ENCODE data around the gene TMEM236.

DNA sequence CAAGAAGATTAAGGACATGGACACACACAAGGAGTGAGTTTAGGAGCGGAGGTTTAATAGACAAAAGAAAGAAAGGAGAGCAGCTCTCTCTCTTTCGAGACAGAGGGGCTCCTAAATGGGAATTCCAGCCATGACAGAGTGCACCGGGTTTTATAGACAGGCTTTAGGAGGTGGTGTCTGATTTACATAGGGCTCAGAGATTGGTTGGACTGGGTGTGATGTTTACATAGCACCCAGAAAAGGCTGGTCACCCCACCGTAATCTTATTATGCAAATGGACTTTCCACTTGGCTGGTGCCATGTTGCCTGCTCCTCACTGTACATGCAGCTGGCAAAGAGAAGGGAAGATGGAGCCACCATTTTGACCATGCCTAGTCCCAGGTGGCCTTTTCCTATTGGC, 28.7 kb downstream of the TMEM236 start:
- TF ChIP-seq, protein P1, sequence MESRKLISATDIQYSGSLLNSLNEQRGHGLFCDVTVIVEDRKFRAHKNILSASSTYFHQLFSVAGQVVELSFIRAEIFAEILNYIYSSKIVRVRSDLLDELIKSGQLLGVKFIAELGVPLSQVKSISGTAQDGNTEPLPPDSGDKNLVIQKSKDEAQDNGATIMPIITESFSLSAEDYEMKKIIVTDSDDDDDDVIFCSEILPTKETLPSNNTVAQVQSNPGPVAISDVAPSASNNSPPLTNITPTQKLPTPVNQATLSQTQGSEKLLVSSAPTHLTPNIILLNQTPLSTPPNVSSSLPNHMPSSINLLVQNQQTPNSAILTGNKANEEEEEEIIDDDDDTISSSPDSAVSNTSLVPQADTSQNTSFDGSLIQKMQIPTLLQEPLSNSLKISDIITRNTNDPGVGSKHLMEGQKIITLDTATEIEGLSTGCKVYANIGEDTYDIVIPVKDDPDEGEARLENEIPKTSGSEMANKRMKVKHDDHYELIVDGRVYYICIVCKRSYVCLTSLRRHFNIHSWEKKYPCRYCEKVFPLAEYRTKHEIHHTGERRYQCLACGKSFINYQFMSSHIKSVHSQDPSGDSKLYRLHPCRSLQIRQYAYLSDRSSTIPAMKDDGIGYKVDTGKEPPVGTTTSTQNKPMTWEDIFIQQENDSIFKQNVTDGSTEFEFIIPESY (IDR thresholded peaks at IDR 0.05; ENCODE audit: extremely low read depth, insufficient replicate concordance, low read length), result no peak
- TF ChIP-seq EZH2 (IDR thresholded peaks at IDR 0.05) (no peak), FOSL1 (IDR thresholded peaks at IDR 0.05; ENCODE audit: low read depth) (no peak), ELF1 (IDR thresholded peaks at IDR 0.05; ENCODE audit: borderline replicate concordance, low read depth) (no peak), SIN3A (IDR thresholded peaks at IDR 0.05; ENCODE audit: low read depth) (no peak)

Measured in HCT116 (cell line).